ENCODE data around the gene CYP3A5.

CYP3A5 gene

GRCh38 chr7:99615989-99616358, 63.8 kb downstream of the CYP3A5 start:
- no peak for DNase-seq (ENCODE audit: low read depth)

GRCh38 chr7:99614495-99614894, 65.3 kb downstream of the CYP3A5 start:
- DNase-seq (ENCODE audit: low read depth) = no peak

- no peak for DNase-seq (ENCODE audit: low read depth)
Observed at GRCh38 chr7:99607548-99607947, 72.2 kb downstream of the CYP3A5 start.

- DNase-seq (ENCODE audit: low read depth) = no peak
Observed at GRCh38 chr7:99606531-99606930, 73.3 kb downstream of the CYP3A5 start.

- DNase-seq (ENCODE audit: low read depth) = no peak
Observed at GRCh38 chr7:99605527-99605926, 74.3 kb downstream of the CYP3A5 start.

DNA sequence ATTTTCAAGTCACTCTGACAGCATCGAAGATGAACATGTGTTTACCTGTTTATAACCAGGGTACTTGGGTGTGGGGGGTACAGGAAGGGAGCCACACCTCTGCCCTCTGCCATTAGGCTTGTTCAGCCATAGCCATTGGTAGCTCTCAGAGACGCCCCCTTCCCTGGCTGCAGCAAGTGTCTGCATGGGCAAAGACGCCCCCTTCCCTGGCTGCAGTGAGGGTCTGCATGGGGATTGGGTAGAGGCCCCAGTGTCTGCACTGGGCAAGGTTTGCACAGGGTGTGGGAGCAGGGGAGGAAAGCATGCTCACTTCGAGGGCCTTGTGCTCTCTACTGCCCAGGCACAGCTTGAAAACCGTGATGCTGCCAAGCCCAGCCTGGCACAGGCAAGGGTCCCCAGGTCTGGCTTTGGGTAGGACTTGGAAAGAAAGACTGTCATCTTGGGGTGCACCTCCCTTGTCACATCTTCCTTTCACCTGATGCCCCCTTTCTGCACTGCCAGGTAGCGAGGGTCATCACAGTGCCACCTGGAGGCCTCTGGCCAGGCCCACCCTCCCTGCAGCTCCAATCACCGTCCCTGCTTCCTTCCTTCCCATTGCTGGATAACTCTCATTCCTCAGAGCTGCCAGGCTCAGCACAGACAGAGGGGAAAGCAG, 78.0 kb downstream of the CYP3A5 start:
- DNase-seq (ENCODE audit: low read depth) = no peak

DNA sequence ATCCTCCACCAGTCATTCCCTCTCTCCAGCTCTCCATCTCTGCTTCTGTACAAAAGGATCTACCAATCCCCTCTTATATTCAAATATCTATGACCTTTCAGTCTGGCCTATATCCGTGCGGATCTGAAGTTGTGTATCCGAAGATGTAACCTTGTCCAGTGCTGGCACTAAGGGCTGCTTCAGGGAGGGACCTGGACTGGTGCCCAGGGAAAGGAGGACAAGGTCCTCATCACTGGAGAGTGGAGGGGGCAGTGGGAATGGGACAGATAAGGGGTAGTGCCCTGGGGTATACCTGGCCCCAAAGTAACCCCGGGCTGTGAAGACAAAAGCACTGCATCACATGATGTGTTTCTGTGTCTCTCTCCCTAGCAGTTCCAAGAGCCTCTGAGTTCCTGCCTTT, 80.0 kb downstream of the CYP3A5 start:
- DNase-seq (ENCODE audit: low read depth) = no peak
